ENCODE data around the gene PAQR8.
A peak's percentile ranks its signal among the peaks of the same experiment; 100 is the strongest.

The PAQR8 gene

GRCh38 chr6:52394251-52394666, 32.3 kb downstream of the PAQR8 start:
- no peak for TF ChIP-seq CTCF (IDR thresholded peaks at IDR 0.05; ENCODE audit: insufficient read depth, missing control alignments)
- FAIRE-seq (no peak), DNase-seq (ENCODE audit: insufficient read length, low spot score) (no peak)

GRCh38 chr6:52395969-52396368, 34.0 kb downstream of the PAQR8 start:
- TF ChIP-seq CTCF (IDR thresholded peaks at IDR 0.05; ENCODE audit: insufficient read depth, missing control alignments), result no peak
- no peak for FAIRE-seq
- no peak for DNase-seq (ENCODE audit: insufficient read length, low spot score)

- no peak for FAIRE-seq
- DNase-seq (ENCODE audit: insufficient read length, low spot score), result no peak
- TF ChIP-seq CTCF (IDR thresholded peaks at IDR 0.05; ENCODE audit: insufficient read depth, missing control alignments), result peak; percentile 60
These were observed 37.8 kb downstream of the PAQR8 start for GRCh38 chr6:52399511-52400312.

- FAIRE-seq (no peak), DNase-seq (ENCODE audit: insufficient read length, low spot score) (no peak)
- TF ChIP-seq CTCF (IDR thresholded peaks at IDR 0.05; ENCODE audit: insufficient read depth, missing control alignments), result no peak
These were observed 38.5 kb downstream of the PAQR8 start for GRCh38 chr6:52400313-52401041.

GRCh38 chr6:52403086-52403485, 41.1 kb downstream of the PAQR8 start:
- no peak for DNase-seq (ENCODE audit: insufficient read length, low spot score)
- FAIRE-seq, result no peak
- no peak for TF ChIP-seq CTCF (IDR thresholded peaks at IDR 0.05; ENCODE audit: insufficient read depth, missing control alignments)

- DNase-seq (ENCODE audit: insufficient read length, low spot score) (no peak), FAIRE-seq (no peak)
- TF ChIP-seq CTCF (IDR thresholded peaks at IDR 0.05; ENCODE audit: insufficient read depth, missing control alignments), result no peak
These were observed 41.7 kb downstream of the PAQR8 start for GRCh38 chr6:52403627-52404026.

- DNase-seq (ENCODE audit: insufficient read length, low spot score) (no peak), FAIRE-seq (no peak)
- no peak for TF ChIP-seq CTCF (IDR thresholded peaks at IDR 0.05; ENCODE audit: insufficient read depth, missing control alignments)
These were observed 43.3 kb downstream of the PAQR8 start for GRCh38 chr6:52405243-52405642.
